Fibroblast of mammary gland (primary cell): Measurements from ENCODE around the gene SLC18A2.

ENCODE experiments used
- DNase-seq: peaks from one replicate; pipeline ENCODE4 v3.0.0-alpha.2; 2010; ENCODE audit warnings: low read depth
- H3K4me3 ChIP-seq: 2 replicates; pipeline ENCODE4 v1.5.1; 2011; ENCODE audit warnings: low read depth, mild to moderate bottlenecking, low read length, moderate library complexity; ENCODE audit not compliant: control insufficient read depth
- CTCF ChIP-seq: conservative IDR thresholded peaks from 2 replicates; pipeline ENCODE4 v1.5.1; 2011; ENCODE audit warnings: low read depth, low read length, inconsistent platforms; ENCODE audit not compliant: control insufficient read depth, insufficient read depth

Gene SLC18A2

GRCh38 chr10:117322260-117322659 lies 81.3 kb downstream of the SLC18A2 start:
- peak; percentile 5 for DNase-seq
- no peak for TF ChIP-seq CTCF

GRCh38 chr10:117324367-117324766 lies 83.5 kb downstream of the SLC18A2 start:
- TF ChIP-seq CTCF: no peak
- H3K4me3 ChIP-seq: no peak overlapping the region
- DNase-seq: no peak

More at GRCh38 chr10:117322260-117322659, 81.3 kb downstream of the SLC18A2 start:
- no peak overlapping the region for H3K4me3 ChIP-seq

- DNase-seq: no peak
- no peak for TF ChIP-seq CTCF
- no peak overlapping the region for H3K4me3 ChIP-seq
Observed at GRCh38 chr10:117327262-117327661, 86.3 kb downstream of the SLC18A2 start.
